Uterus (tissue), 2 donors: ENCODE data around the gene SHROOM3.

ENCODE experiments used
- CTCF ChIP-seq, 4 experiments: fragments of 200-600 bp in 2 of 4; fragments of 450-650 bp in 2 of 4; sonication (generic) in 2 of 4; IDR thresholded peaks; one replicate each; pipeline ENCODE4 v1.5.1; 2016 to 2019; ENCODE audit warnings: antibody characterized with exemption in 4 of 4, mild to moderate bottlenecking in 2 of 4, moderate library complexity in 1 of 4
- POLR2A ChIP-seq, 2 donors: fragments of 450-650 bp; IDR thresholded peaks; one replicate each; pipeline ENCODE4 v1.6.1; 2016; ENCODE audit warnings: antibody characterized with exemption in 2 of 2, mild to moderate bottlenecking in 1 of 2, moderate library complexity in 1 of 2

- TF ChIP-seq CTCF (IDR thresholded peaks at IDR 0.05), result no peak
- TF ChIP-seq POLR2A (IDR thresholded peaks at IDR 0.05), result no peak
These were observed 195.7 kb downstream of the SHROOM3 start for GRCh38 chr4:76630741-76631140.
